ENCODE results near the gene MCM3. TPM values are rescaled to one million over a fixed set of nuclear protein-coding genes. Genes with fewer than 3 reads are reported as not detected.

MCM3 gene
- total and polyA plus RNA-seq, 2 donors from 2014 or later = 19.7 to 40.9 TPM

GRCh38 chr6:52227495-52227894 lies 57.0 kb downstream of the MCM3 start:
- FAIRE-seq (no peak), DNase-seq (peak in 1 of 5 donors; percentile 8)
- Histone ChIP-seq H3K27ac (ENCODE audit: low read depth in 2 of 2, low read length in 2 of 2) (no peak overlapping the region), H3K4me3 (ENCODE audit: low read length in 3 of 3) (no peak overlapping the region), H3K9ac (ENCODE audit: low read length in 3 of 3) (no peak overlapping the region), H3K9me3 (ENCODE audit: control insufficient read depth in 2 of 3, insufficient read depth in 1 of 3, low read length in 3 of 3) (no peaks in the 10 kb centered on the region), H3K36me3 (ENCODE audit: control insufficient read depth in 2 of 3, insufficient read depth in 3 of 3, low read length in 3 of 3) (no peaks in the 10 kb centered on the region), H3K27me3 (ENCODE audit: control insufficient read depth, insufficient read depth, low read length) (no peaks in the 10 kb centered on the region), H3K4me1 (ENCODE audit: control insufficient read depth in 2 of 3, insufficient read depth in 2 of 3, low read depth in 1 of 3, low read length in 3 of 3) (no peaks in the 10 kb centered on the region)
- intact Hi-C loops (cut with DNase I) = no loop called here
- TF ChIP-seq CTCF (IDR thresholded peaks at IDR 0.05; ENCODE audit: borderline replicate concordance, extremely low read depth, insufficient read depth) = no peak

- Histone ChIP-seq H3K4me3 (ENCODE audit: low read length in 3 of 3) (no peak overlapping the region), H3K9me3 (ENCODE audit: control insufficient read depth in 2 of 3, insufficient read depth in 1 of 3, low read length in 3 of 3) (no peaks in the 10 kb centered on the region), H3K27me3 (ENCODE audit: control insufficient read depth, insufficient read depth, low read length) (no peaks in the 10 kb centered on the region), H3K27ac (ENCODE audit: low read depth in 2 of 2, low read length in 2 of 2) (no peak overlapping the region), H3K9ac (ENCODE audit: low read length in 3 of 3) (no peak overlapping the region), H3K4me1 (ENCODE audit: control insufficient read depth in 2 of 3, insufficient read depth in 2 of 3, low read depth in 1 of 3, low read length in 3 of 3) (no peaks in the 10 kb centered on the region), H3K36me3 (ENCODE audit: control insufficient read depth in 2 of 3, insufficient read depth in 3 of 3, low read length in 3 of 3) (no peaks in the 10 kb centered on the region)
- intact Hi-C loops (cut with DNase I) = no loop called here
- TF ChIP-seq CTCF (IDR thresholded peaks at IDR 0.05; ENCODE audit: borderline replicate concordance, extremely low read depth, insufficient read depth) = no peak
- FAIRE-seq (no peak), DNase-seq (no peak)
These were observed 63.2 kb downstream of the MCM3 start for GRCh38 chr6:52221302-52221701.

GRCh38 chr6:52217761-52218160 lies 66.8 kb downstream of the MCM3 start:
- Histone ChIP-seq H3K4me1 (ENCODE audit: control insufficient read depth in 2 of 3, insufficient read depth in 2 of 3, low read depth in 1 of 3, low read length in 3 of 3) (no peaks in the 10 kb centered on the region), H3K9ac (ENCODE audit: low read length in 3 of 3) (no peak overlapping the region), H3K27ac (ENCODE audit: low read depth in 2 of 2, low read length in 2 of 2) (no peak overlapping the region), H3K27me3 (ENCODE audit: control insufficient read depth, insufficient read depth, low read length) (no peaks in the 10 kb centered on the region), H3K9me3 (ENCODE audit: control insufficient read depth in 2 of 3, insufficient read depth in 1 of 3, low read length in 3 of 3) (no peaks in the 10 kb centered on the region), H3K36me3 (ENCODE audit: control insufficient read depth in 2 of 3, insufficient read depth in 3 of 3, low read length in 3 of 3) (no peaks in the 10 kb centered on the region), H3K4me3 (ENCODE audit: low read length in 3 of 3) (no peak overlapping the region)
- intact Hi-C loops (cut with DNase I) = no loop called here
- DNase-seq = no peak
- TF ChIP-seq CTCF (IDR thresholded peaks at IDR 0.05; ENCODE audit: borderline replicate concordance, extremely low read depth, insufficient read depth) = no peak
- FAIRE-seq = no peak

GRCh38 chr6:52216932-52217575 lies 67.5 kb downstream of the MCM3 start:
- Histone ChIP-seq H3K36me3 (ENCODE audit: control insufficient read depth in 2 of 3, insufficient read depth in 3 of 3, low read length in 3 of 3) (no peaks in the 10 kb centered on the region), H3K27ac (ENCODE audit: low read depth in 2 of 2, low read length in 2 of 2) (no peak overlapping the region), H3K4me3 (ENCODE audit: low read length in 3 of 3) (no peak overlapping the region), H3K9ac (ENCODE audit: low read length in 3 of 3) (no peak overlapping the region), H3K27me3 (ENCODE audit: control insufficient read depth, insufficient read depth, low read length) (no peaks in the 10 kb centered on the region), H3K4me1 (ENCODE audit: control insufficient read depth in 2 of 3, insufficient read depth in 2 of 3, low read depth in 1 of 3, low read length in 3 of 3) (no peaks in the 10 kb centered on the region), H3K9me3 (ENCODE audit: control insufficient read depth in 2 of 3, insufficient read depth in 1 of 3, low read length in 3 of 3) (no peaks in the 10 kb centered on the region)
- TF ChIP-seq CTCF (IDR thresholded peaks at IDR 0.05; ENCODE audit: borderline replicate concordance, extremely low read depth, insufficient read depth) = no peak
- intact Hi-C loops (cut with DNase I) = no loop called here
- FAIRE-seq = no peak
- DNase-seq = no peak
